Epidermal melanocyte (primary cell): ENCODE measurements around the gene ZNF853.
"Not testable (repeated sequence)": the region's sequence is repeated elsewhere in the genome, so short reads cannot be mapped to it uniquely, and the experiment has no call there.

ENCODE experiments used
- DNase-seq: peaks from one replicate; pipeline ENCODE4 v3.0.0; 2011; ENCODE audit warnings: low spot score; ENCODE audit not compliant: insufficient read length

The ZNF853 gene

DNA sequence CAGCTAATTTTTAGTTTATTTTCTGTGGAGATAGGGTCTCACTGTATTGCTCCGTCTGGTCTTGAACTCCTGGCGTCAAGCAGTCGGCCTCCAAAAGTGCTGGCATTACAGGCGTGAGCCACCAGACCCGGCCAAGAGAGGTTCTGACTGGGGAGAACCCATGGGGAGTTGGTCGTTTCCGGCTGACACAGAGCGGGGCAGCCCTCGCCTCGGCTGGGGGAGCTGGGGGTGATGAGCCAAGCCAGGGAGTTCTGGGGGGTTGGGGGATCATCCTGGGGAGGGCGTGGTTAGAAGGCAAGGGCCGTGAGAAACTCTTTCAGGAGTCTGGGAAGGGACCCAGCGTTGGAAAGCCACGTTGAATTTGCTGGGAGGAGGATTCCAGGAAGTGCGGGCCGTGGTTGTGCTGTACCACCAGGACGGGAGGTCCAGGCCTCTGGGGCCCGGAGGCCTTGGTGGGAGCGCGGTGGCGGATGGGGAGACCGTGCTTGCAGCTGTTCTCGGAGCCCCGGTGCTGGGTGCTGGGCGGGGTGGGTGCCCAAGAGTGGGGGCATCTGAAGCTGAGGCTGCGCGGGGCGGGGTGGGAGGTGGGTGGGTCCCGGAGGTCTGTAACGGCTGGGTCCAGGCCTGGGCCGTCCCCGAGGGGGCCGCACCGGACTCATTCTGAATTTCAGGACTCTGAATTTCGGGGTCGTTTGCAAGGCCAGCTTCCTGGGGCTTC, 8.4 kb upstream of the ZNF853 start:
- no peak for DNase-seq

DNA sequence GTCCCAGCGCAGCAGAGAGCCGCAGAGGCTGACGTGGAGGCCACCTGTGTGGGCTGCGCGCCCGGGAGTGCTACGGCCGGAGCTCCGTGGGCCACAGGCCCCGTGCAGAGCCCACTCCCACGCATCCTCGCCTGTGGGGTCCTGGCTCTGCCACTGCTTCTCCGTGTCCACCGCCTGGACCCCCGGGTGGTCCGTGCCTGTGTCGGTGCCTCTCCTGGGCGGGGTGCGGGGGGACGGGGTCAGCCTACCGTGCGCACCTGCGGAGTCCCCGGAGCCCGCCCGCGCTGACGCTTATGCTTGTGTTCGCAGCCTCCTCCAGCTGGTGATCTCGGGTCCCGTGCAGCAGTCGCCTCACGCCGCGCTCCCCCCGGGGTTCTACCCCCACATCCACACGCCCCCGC, 7.8 kb upstream of the ZNF853 start:
- DNase-seq = no peak

DNA sequence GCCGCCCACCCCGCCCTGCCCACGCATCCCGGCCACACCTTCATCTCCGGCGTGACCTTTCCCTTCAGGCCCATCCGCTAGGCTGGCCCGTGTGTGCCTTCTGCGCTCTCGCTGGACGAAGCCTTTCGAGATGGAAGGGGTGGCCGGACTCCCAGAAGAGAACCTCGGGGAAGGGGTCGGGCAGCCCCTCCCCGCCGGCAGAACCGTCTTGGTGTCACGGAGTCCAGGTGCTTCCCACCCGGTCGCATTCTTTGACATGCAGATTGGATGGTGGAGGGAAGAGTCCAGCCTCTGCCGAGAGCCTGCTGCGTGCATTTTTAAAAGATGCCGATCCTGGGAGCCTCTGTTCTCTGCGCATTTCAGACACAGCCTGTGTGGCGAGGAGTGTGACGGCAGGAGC, 7.3 kb upstream of the ZNF853 start:
- DNase-seq = no peak

DNA sequence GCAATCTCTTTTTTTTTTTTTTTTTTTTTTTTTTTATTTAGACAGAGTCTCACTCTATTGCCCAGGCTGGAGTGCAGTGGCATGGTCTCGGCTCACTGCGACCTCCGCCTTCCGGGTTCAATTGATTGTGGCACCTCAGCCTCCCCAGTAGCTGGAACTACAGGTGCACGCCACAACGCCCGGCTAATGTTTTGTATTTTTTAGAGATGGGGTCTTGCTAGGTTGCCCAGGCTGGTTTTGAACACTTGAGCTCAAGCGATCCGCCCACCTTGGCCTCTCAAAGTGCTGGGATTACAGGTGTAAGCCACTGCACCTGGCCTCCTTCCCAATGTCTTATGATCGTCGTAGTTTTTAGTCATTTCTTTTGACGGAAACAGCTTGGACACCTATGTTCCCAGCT, 6.6 kb upstream of the ZNF853 start:
- no peak for DNase-seq

DNA sequence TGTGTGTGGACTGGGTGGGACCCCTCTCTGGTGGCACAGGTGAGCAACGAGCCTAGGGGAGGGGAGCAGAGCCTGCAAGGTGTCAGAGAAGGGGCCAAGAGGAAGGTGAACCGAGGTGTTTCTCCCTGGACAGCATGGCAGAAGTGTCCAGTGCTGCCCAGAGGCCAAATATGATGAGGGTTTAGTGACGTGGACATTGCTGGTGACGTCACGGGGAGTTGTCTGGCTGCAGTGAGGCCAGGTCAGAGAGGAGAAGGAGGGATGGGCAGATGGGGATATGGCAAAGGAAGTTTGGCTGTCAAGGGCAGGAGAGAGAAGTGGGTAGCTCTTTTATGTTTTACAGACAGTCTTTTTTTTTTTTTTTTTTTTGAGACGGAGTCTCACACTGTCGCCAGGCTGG, 2.6 kb upstream of the ZNF853 start:
- DNase-seq = no peak

DNA sequence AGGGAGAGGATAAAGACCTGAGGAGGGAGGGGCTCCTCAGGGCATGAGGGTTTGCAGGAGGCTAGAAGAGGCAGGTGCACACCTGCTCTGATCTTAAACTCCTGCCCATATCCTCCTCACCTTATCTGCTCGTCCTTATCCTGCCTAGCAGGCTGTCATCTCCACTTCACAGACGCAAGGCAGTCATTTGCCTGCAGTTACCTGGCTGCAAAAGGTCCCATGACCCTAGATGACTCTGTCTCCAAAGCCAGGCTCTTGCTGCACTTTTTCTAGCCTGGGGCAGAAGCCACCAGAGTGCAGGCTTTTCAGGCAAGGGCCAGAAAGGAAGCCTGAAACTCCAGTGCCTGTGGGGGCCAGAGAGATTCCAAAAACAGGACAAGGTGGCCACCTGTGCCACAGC, 1.7 kb upstream of the ZNF853 start:
- no peak for DNase-seq

DNA sequence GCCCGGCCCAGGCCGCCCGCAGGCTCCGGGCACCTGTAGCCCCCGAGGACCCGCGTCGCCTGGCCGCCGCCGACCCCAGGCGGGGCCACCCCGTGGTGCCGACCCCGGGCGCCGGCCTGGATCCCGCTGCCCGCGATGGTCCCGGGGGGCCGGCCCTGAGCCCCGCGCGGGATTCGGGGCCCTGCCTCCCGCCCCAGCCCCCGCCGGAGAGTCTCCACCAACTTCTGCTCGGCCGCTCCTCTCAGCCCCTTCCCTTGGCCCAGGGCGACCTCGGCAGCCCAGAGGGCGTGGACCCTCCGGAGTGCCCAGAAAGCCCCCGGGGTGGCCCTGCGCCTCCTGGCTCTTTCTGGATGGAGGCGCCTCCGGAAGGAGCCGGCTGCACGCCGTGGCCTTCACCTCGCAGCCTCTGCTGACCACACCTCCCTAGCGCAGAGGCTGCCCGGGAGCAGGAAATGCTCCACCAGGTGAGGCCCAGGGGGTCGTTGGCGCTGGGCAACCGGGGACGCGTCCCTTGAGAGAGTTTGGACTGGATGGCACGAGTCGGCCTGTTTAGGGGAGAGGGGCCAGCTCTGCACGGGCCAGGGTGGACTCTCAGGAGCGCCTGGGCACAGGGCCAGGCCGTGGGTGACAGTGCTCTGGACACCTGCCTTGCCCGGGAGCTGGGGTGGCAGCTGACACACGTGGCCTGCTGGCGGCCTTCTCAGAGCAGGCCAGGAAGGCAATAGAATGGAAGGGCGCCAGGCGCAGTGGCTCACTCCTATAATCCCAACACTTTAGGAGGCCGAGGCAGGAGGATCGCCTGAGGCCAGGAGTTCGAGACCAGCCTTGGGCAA, 529 bp downstream of the ZNF853 start:
- DNase-seq = no peak

DNA sequence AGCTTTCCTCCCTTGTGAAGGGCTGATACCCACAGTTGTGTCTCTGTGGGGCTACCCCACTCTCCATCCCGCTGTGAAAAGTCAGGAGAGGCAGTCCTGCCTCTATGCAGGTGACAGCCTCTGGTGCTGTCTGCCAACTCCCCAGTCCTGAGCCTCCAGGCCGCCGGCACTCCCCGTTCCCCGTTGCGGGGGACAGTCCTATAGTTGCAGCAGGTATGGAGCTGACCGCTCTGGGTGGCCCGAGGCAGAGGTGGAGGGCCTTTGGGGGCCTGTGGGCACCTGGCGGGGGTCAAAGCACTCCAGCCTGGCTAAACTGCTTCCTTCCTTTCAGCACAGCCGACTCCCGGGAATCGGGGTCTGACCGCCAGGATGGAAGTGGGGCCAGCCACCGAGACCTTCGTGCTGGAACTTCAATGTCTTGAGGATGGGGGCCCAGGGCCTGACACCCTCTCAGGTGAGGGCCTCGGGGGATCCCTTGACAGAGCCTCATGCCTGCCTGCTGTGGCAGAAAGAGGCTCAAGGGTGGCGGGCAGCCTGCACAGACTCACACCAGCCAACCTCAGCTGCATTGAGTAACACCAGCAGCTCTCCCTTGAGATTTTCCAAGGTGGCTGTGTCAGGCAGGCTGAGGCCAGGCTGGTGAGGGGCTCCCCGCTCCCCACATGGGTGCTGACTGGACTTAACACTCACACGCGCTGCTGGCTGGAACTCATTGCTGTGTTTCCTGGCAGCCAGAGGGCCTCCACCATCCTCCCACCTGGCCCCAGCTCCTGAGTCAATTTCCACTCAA, 1.6 kb downstream of the ZNF853 start:
- no peak for DNase-seq

DNA sequence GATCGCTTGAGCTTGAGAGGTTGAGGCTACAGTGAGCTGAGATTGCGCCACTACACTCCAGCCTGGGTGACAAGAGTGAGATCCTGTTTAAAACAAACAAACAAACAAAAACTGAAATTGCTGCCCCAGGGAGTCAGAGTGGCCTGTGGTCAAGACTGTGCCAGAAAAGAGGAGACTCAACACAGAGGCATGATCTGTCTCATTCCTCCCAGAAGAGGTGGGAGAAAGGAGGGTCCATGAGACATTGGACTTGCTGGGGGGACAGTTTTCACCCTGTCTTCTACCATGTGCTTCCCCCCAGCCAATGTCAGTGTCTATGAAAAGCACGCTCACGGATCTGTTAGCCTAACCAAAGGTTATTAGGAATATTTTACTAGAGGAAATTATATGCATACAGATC, 3.2 kb downstream of the ZNF853 start:
- no peak for DNase-seq

DNA sequence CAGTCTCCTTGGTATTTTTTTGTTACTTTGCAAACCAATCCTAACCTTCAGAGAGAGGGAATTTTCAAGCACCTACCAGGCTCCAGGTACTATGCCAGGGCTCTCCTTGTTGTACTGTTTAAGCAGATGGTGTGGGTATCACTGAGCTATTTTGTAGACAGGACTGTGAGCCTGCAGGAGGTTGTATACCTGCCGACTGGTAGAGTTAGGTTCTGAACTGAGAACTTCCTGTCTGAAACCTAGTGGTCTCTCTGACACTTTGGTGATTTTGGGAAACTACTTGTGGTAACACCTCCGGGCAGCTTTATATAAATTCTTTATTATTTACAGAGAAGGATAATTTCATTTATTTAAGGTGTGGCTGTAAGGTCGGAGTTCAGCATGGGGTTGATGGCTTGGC, 4.6 kb downstream of the ZNF853 start:
- DNase-seq = no peak

DNA sequence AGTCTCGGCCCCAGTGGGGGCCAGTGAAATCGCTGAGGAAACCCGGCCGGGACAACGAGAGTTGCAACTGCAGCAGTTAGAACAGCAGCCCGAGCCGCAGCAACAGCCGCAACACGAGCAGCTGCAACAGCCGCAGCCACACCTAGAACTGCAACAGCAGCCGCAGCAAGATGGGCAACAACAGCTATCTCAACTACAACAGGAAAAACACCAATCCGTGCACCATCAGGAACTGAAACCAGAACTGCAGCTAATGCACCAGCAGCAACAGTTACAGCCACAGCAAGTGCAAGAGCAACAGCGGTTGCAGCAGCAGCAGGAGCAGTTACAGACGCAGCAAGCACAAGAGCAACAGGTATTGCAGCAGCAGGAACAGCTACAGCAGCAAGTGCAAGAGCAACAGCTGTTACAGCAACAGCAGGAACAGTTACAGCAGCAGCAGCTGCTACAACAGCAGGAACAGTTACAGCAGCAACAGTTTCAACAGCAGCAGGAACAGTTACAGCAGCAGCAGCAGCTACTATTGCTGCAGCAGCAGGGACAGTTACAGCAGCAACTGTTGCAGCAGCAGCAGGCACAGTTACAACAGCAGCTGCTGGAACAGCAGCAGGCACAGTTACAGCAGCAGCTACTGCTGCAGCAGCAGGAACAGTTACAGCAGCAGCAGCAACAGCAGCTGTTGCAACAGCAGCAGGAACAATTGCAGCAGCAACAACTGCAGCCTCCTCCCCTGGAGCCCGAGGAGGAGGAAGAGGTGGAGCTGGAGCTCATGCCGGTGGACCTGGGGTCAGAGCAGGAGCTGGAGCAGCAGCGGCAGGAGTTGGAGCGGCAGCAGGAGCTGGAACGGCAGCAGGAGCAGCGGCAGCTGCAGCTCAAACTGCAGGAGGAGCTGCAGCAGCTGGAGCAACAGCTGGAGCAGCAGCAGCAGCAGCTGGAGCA, 6.1 kb downstream of the ZNF853 start:
- no peak for DNase-seq

DNA sequence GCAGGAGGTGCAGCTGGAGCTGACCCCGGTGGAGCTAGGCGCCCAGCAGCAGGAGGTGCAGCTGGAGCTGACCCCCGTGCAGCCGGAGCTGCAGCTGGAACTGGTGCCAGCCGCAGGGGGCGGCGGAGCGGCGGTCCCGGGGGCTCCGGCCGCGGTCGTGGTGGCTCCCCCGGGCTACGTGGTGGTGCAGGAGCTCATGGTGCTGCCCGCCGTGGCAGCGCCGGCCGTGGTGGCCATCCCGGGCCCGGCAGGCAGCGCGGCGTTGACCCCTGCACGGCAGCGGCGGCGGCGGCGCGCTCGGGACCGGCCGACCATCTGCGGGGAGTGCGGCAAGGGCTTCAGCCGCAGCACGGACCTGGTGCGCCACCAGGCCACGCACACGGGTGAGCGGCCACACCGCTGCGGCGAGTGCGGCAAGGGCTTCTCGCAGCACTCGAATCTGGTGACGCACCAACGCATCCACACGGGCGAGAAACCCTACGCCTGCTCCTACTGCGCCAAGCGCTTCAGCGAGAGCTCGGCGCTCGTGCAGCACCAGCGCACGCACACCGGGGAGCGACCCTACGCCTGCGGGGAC, 6.8 kb downstream of the ZNF853 start:
- DNase-seq = no peak

DNA sequence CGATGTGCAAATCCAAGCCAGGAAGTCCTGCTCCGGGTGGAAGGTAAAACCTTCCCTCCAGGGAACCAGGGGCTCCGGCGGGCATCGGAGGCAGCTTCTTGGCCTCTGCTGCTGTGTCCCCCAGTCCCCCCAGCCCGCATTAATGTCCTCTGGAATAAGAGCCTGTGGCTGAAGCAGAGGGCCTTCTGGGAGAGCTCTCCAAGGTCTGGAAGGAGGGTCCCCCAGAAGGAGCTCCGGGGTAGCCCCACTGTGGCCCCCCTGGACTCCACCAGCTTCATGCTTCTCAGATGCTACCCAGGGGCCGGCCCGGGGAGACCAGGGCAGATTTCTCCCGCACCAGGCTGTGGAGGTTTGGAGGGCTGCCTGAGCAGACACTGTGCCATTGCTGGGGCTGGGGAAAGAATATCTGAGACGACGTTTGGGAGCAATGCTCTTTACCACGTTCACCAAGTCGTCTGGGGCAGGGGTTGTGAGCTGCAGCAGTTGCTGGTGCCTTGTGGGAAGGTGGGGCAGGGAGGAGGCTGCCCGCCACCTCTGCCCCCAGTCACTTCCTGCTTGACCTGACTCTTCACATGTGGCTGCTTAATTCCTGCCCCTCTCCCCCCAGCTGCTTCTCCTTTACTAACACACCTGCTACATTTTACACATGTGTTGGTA, 8.3 kb downstream of the ZNF853 start:
- DNase-seq = no peak

DNA sequence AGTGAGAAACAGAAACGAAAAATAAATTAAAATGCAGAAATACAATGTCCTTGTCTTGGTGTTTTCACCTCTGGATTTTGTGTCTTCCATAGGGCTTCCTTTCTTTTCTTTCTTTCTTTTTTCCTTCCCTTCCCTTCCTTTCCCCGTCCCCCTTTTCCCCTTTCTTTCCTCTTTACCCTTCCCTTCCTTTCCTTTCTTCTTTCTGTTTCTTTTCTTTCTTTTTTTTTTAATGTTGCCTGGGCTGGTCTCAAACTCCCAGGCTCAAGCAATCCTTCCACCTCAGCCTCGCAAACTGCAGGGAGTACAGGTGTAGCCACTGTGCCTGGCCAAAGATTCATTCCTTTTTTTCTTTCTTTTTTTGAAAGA, 8.8 kb downstream of the ZNF853 start:
- no peak for DNase-seq

DNA sequence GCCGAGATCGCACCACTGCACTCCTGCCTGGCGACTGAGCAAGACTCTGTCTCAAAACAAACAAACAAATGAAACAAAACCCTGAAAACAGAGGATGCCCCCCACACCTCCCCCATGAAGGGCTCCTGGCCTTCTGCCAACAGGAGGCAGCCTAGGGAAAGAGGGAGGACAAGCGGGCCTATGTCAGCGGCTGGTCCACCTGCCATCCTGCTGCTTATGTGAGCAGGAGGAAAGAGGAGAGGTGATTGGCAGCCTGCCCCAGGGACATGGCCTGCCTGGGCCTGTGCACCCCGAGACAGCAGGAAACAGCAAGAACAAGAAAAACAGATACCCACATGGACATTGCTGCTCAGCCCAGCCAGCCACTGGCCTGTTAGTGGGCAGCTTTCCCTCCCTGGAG, 12.6 kb downstream of the ZNF853 start:
- DNase-seq = no peak

DNA sequence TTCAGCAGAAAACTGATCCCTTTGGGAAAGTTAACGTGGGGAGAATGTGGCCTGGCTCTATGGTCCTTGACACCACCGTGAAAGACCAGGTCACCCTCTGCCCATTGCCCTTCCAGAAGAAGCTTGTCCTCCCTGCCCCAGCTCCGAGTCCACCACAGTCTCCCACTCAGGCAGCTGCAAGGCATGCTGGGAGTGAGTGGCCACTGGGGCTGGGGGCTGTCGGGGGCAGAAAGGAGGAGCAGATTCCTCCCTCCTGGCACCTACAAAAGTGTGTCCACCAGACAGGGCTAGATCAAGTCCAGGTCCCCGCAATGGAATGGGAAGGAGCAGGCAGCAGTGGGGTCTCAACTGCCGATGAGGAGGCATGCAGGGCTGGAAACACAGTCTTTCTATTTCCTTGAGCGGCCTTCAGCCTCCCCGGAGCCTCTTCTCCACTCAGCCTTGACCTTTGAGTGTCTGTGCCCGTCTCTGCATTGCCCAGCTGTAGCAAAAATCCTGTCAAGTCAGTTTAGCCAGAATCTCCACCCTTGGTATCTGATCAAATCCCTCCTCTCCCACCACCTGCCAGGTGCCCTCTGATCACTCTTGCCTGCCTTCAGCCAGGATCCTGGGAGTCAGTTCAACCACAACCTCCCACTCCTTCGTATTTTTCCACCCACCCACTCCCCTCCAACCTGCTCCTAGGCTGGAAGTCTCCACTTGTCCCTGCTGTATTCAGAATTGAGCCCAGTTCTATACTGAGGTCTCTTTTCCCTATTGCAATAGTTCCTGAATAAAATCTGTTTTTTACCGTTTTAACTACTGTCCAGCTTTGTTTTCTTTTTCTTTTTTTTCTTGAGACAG, 14.8 kb downstream of the ZNF853 start:
- DNase-seq = no peak

DNA sequence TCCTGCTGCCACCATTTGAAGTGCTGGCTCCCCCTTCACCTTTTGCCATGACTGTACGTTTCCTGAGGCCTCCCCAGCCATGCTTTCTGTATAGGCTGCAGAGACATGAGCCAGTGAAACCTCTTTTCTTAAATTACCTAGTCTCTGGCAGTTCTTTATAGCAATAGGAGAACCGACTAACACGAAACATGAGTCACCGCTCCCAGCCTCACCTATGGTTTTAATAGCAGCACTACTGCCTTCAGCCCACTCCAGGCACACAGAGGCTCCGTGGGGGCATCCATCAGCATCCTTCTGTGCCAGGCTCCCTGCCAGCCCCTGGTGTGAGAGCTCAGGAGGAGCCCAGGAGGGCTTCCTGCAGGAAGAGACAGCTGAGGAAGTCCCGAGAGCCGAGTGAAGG, 16.2 kb downstream of the ZNF853 start:
- no peak for DNase-seq

DNA sequence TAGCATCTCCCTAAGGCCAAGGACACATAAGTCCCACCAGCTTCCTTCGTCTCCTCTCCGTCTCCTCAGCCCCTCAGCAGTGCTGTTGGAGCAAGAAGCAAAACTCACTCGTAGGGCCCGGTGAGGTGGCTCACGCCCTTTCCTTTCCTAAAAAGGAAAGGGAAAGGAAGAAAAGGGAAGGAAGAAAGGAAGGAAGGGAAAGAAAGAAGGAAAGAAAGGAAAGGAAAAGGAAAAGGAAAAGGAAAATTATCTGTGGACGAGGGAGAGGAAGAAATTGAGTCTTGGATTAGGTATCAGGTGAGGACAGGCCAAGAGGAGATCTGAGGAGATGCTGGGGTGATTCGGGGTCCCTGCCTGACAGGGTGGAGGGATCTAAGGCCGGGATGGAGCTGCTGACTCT, 18.6 kb downstream of the ZNF853 start:
- no peak for DNase-seq

DNA sequence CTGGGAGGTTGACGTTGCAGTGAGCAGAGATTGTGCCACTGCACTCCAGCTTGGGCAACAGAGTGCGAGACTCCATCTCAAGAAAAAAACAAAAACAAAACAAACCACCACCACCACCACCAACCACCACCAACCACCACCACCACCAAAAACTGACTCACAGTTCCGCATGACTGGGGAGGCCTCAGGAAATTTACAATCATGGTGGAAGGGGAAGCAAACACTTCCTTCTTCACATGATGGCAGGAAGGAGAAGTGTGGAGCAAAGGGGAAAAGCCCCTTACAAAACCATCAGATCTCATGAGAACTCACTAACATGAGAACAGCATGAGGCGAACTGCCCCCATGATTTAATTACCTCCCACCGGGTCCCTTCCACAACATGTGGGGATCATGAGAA, 19.6 kb downstream of the ZNF853 start:
- not testable (repeated sequence) for DNase-seq
